Measurements from ENCODE around the gene ACAN.

The ACAN gene

GRCh38 chr15:88803241-88803919, at the start of gene ACAN:
Gene ACAN (plus strand): TSS chr15:88803436. CDS start chr15:88836207, 32,771 bp downstream.
- H3K27ac ChIP-seq: no peak within 1 kb of the TSS
- DNase-seq (ENCODE audit: low read depth, low spot score): no peak
- H3K36me3 ChIP-seq (ENCODE audit: insufficient read depth, low read length): no peaks in the 10 kb centered on the region
- TF ChIP-seq POLR2AphosphoS5 (IDR thresholded peaks at IDR 0.05; ENCODE audit: borderline replicate concordance, low read depth, low read length) (no peak), EZH2 (IDR thresholded peaks at IDR 0.05) (no peak), FOXP2 (optimal IDR thresholded peaks at IDR 0.05; ENCODE audit: control extremely low read depth, extremely low read length, insufficient read depth) (no peak)
- no peaks in the 10 kb centered on the region for H3K9me3 ChIP-seq (ENCODE audit: low read depth, low read length)
- no peak within 1 kb of the TSS for H3K4me3 ChIP-seq
- no peak within 1 kb of the TSS for H3K9ac ChIP-seq (ENCODE audit: insufficient read length)

GRCh38 chr15:88756521-88756920, 46.7 kb upstream of the ACAN start:
- no peaks in the 10 kb centered on the region for H3K36me3 ChIP-seq (ENCODE audit: insufficient read depth, low read length)
- no peak overlapping the region for H3K4me3 ChIP-seq
- no peak for DNase-seq (ENCODE audit: low read depth, low spot score)
- H3K9ac ChIP-seq (ENCODE audit: insufficient read length): no peak overlapping the region
- TF ChIP-seq FOXP2 (optimal IDR thresholded peaks at IDR 0.05; ENCODE audit: control extremely low read depth, extremely low read length, insufficient read depth): no peak
- TF ChIP-seq EZH2 (IDR thresholded peaks at IDR 0.05): no peak
- no peak for TF ChIP-seq POLR2AphosphoS5 (IDR thresholded peaks at IDR 0.05; ENCODE audit: borderline replicate concordance, low read depth, low read length)
- H3K27ac ChIP-seq: no peak overlapping the region
- H3K9me3 ChIP-seq (ENCODE audit: low read depth, low read length): no peaks in the 10 kb centered on the region

- Histone ChIP-seq H3K27ac (no peak overlapping the region), H3K36me3 (ENCODE audit: insufficient read depth, low read length) (no peaks in the 10 kb centered on the region), H3K9me3 (ENCODE audit: low read depth, low read length) (no peaks in the 10 kb centered on the region), H3K9ac (ENCODE audit: insufficient read length) (no peak overlapping the region), H3K4me3 (no peak overlapping the region)
- TF ChIP-seq POLR2AphosphoS5 (IDR thresholded peaks at IDR 0.05; ENCODE audit: borderline replicate concordance, low read depth, low read length) (no peak), EZH2 (IDR thresholded peaks at IDR 0.05) (no peak)
- no peak for DNase-seq (ENCODE audit: low read depth, low spot score)
These were observed 46.3 kb upstream of the ACAN start for GRCh38 chr15:88756921-88757320.

GRCh38 chr15:88759872-88760271, 43.4 kb upstream of the ACAN start:
- no peak overlapping the region for H3K4me3 ChIP-seq
- TF ChIP-seq FOXP2 (optimal IDR thresholded peaks at IDR 0.05; ENCODE audit: control extremely low read depth, extremely low read length, insufficient read depth) (no peak), POLR2AphosphoS5 (IDR thresholded peaks at IDR 0.05; ENCODE audit: borderline replicate concordance, low read depth, low read length) (no peak), EZH2 (IDR thresholded peaks at IDR 0.05) (no peak)
- no peaks in the 10 kb centered on the region for H3K9me3 ChIP-seq (ENCODE audit: low read depth, low read length)
- H3K27ac ChIP-seq: no peak overlapping the region
- H3K36me3 ChIP-seq (ENCODE audit: insufficient read depth, low read length): no peaks in the 10 kb centered on the region
- no peak overlapping the region for H3K9ac ChIP-seq (ENCODE audit: insufficient read length)
- no peak for DNase-seq (ENCODE audit: low read depth, low spot score)

- Histone ChIP-seq H3K4me3 (no peak overlapping the region), H3K9ac (ENCODE audit: insufficient read length) (no peak overlapping the region), H3K9me3 (ENCODE audit: low read depth, low read length) (no peaks in the 10 kb centered on the region), H3K27ac (no peak overlapping the region), H3K36me3 (ENCODE audit: insufficient read depth, low read length) (no peaks in the 10 kb centered on the region)
- no peak for TF ChIP-seq EZH2 (IDR thresholded peaks at IDR 0.05)
- no peak for TF ChIP-seq FOXP2 (optimal IDR thresholded peaks at IDR 0.05; ENCODE audit: control extremely low read depth, extremely low read length, insufficient read depth)
- no peak for TF ChIP-seq POLR2AphosphoS5 (IDR thresholded peaks at IDR 0.05; ENCODE audit: borderline replicate concordance, low read depth, low read length)
- DNase-seq (ENCODE audit: low read depth, low spot score): no peak
These were observed 38.8 kb upstream of the ACAN start for GRCh38 chr15:88764448-88764847.

GRCh38 chr15:88765212-88765611, 38.0 kb upstream of the ACAN start:
- Histone ChIP-seq H3K9ac (ENCODE audit: insufficient read length) (no peak overlapping the region), H3K36me3 (ENCODE audit: insufficient read depth, low read length) (no peaks in the 10 kb centered on the region), H3K27ac (no peak overlapping the region), H3K9me3 (ENCODE audit: low read depth, low read length) (0 out of 2 replicates have a peak, but pooled peaks cover 2% of the 10 kb centered on the region), H3K4me3 (no peak overlapping the region)
- no peak for DNase-seq (ENCODE audit: low read depth, low spot score)
- TF ChIP-seq EZH2 (IDR thresholded peaks at IDR 0.05) (no peak), FOXP2 (optimal IDR thresholded peaks at IDR 0.05; ENCODE audit: control extremely low read depth, extremely low read length, insufficient read depth) (no peak), POLR2AphosphoS5 (IDR thresholded peaks at IDR 0.05; ENCODE audit: borderline replicate concordance, low read depth, low read length) (no peak)

GRCh38 chr15:88769161-88769971, 33.9 kb upstream of the ACAN start:
- TF ChIP-seq POLR2AphosphoS5 (IDR thresholded peaks at IDR 0.05; ENCODE audit: borderline replicate concordance, low read depth, low read length) (no peak), EZH2 (IDR thresholded peaks at IDR 0.05) (no peak), FOXP2 (optimal IDR thresholded peaks at IDR 0.05; ENCODE audit: control extremely low read depth, extremely low read length, insufficient read depth) (no peak)
- Histone ChIP-seq H3K27ac (no peak overlapping the region), H3K36me3 (ENCODE audit: insufficient read depth, low read length) (no peaks in the 10 kb centered on the region), H3K9me3 (ENCODE audit: low read depth, low read length) (0 out of 2 replicates have a peak, but pooled peaks cover 3% of the 10 kb centered on the region), H3K4me3 (no peak overlapping the region), H3K9ac (ENCODE audit: insufficient read length) (no peak overlapping the region)
- DNase-seq (ENCODE audit: low read depth, low spot score): no peak

- H3K36me3 ChIP-seq (ENCODE audit: insufficient read depth, low read length): no peaks in the 10 kb centered on the region
- TF ChIP-seq EZH2 (IDR thresholded peaks at IDR 0.05) (no peak), POLR2AphosphoS5 (IDR thresholded peaks at IDR 0.05; ENCODE audit: borderline replicate concordance, low read depth, low read length) (no peak), FOXP2 (optimal IDR thresholded peaks at IDR 0.05; ENCODE audit: control extremely low read depth, extremely low read length, insufficient read depth) (no peak)
- no peak overlapping the region for H3K9ac ChIP-seq (ENCODE audit: insufficient read length)
These were observed 27.5 kb upstream of the ACAN start for GRCh38 chr15:88775776-88776175.

More at GRCh38 chr15:88775776-88776175, 27.5 kb upstream of the ACAN start:
- no peak overlapping the region for H3K4me3 ChIP-seq
- H3K27ac ChIP-seq: no peak overlapping the region
- H3K9me3 ChIP-seq (ENCODE audit: low read depth, low read length): no peaks in the 10 kb centered on the region
- no peak for DNase-seq (ENCODE audit: low read depth, low spot score)

Data from SK-N-MC (cell line).